H9 (cell line): ENCODE measurements around the gene ZNF383. TPM values are rescaled to one million over a fixed set of nuclear protein-coding genes. Genes with fewer than 3 reads are reported as not detected.
A peak's percentile ranks its signal among the peaks of the same experiment; 100 is the strongest.

ENCODE experiments used
- DNase-seq: peaks from one replicate; pipeline ENCODE4 v3.0.0-alpha.2; 2017
- H2AFZ ChIP-seq: one replicate; pipeline ENCODE4 v1.6.1; 2013; ENCODE audit warnings: mild to moderate bottlenecking, low read length, control low read depth, moderate library complexity
- H2AK5ac ChIP-seq: 2 replicates; pipeline ENCODE4 v1.6.1; 2013; ENCODE audit warnings: low read length, control low read depth, mixed read lengths; ENCODE audit not compliant: insufficient read length
- H2BK120ac ChIP-seq: one replicate; pipeline ENCODE4 v1.6.1; 2013; ENCODE audit warnings: low read depth, mild to moderate bottlenecking, low read length, control low read depth, inconsistent platforms; ENCODE audit not compliant: poor library complexity, severe bottlenecking
- H2BK12ac ChIP-seq: 2 replicates; pipeline ENCODE4 v1.6.1; 2013; ENCODE audit warnings: low read length, control low read depth, mixed read lengths, low read depth; ENCODE audit not compliant: insufficient read length
- H2BK15ac ChIP-seq: 2 replicates; pipeline ENCODE4 v1.6.1; 2013; ENCODE audit warnings: low read depth, low read length, control low read depth
- H2BK20ac ChIP-seq: one replicate; pipeline ENCODE4 v1.6.1; 2013; ENCODE audit warnings: low read depth, mild to moderate bottlenecking, low read length, control low read depth, inconsistent platforms; ENCODE audit not compliant: poor library complexity, severe bottlenecking
- H2BK5ac ChIP-seq: 2 replicates; pipeline ENCODE4 v1.6.1; 2013; ENCODE audit warnings: low read length, control low read depth, mixed read lengths; ENCODE audit not compliant: insufficient read length
- H3K14ac ChIP-seq: 2 replicates; pipeline ENCODE4 v1.6.1; 2013; ENCODE audit warnings: low read length, control low read depth; ENCODE audit not compliant: insufficient read depth
- H3K18ac ChIP-seq: 2 replicates; pipeline ENCODE4 v1.6.1; 2013; ENCODE audit warnings: low read depth, mild to moderate bottlenecking, mixed read lengths, low read length, control low read depth; ENCODE audit not compliant: insufficient read length
- H3K23ac ChIP-seq: 2 replicates; pipeline ENCODE4 v1.6.1; 2013; ENCODE audit warnings: low read length, control low read depth, mixed read lengths, low read depth; ENCODE audit not compliant: insufficient read length
- H3K23me2 ChIP-seq: 2 replicates; pipeline ENCODE4 v1.6.1; 2013; ENCODE audit warnings: low read depth, mild to moderate bottlenecking, mixed read lengths, low read length, control low read depth; ENCODE audit not compliant: insufficient read length, poor library complexity, severe bottlenecking
- H3K27ac ChIP-seq: 2 replicates; pipeline ENCODE4 v1.5.1; 2013; ENCODE audit warnings: low read length, control low read depth, mixed read lengths, low read depth; ENCODE audit not compliant: insufficient read length
- H3K27me3 ChIP-seq: 2 replicates; pipeline ENCODE4 v1.6.1; 2013; ENCODE audit warnings: low read length, control low read depth, inconsistent platforms; ENCODE audit not compliant: insufficient read depth
- H3K4ac ChIP-seq: 2 replicates; pipeline ENCODE4 v1.6.1; 2013; ENCODE audit warnings: low read depth, mild to moderate bottlenecking, control low read depth, inconsistent platforms, low read length, moderate library complexity
- H3K4me1 ChIP-seq: 2 replicates; pipeline ENCODE4 v1.6.1; 2013; ENCODE audit warnings: low read length, control low read depth, inconsistent platforms; ENCODE audit not compliant: insufficient read depth
- H3K4me2 ChIP-seq: 2 replicates; pipeline ENCODE4 v1.6.1; 2013; ENCODE audit warnings: low read length, control low read depth, mixed read lengths; ENCODE audit not compliant: insufficient read length, insufficient read depth
- H3K56ac ChIP-seq: 2 replicates; pipeline ENCODE4 v1.6.1; 2013; ENCODE audit warnings: low read depth, mild to moderate bottlenecking, mixed read lengths, low read length, control low read depth; ENCODE audit not compliant: insufficient read length
- H3K79me1 ChIP-seq: 2 replicates; pipeline ENCODE4 v1.6.1; 2013; ENCODE audit warnings: low read depth, mild to moderate bottlenecking, moderate library complexity, low read length, control low read depth, inconsistent platforms; ENCODE audit not compliant: insufficient read depth, poor library complexity, severe bottlenecking
- H3K79me2 ChIP-seq: 2 replicates; pipeline ENCODE4 v1.6.1; 2013; ENCODE audit warnings: low read length, control low read depth, inconsistent platforms; ENCODE audit not compliant: insufficient read depth
- H3K9ac ChIP-seq: 2 replicates; pipeline ENCODE4 v1.6.1; 2013; ENCODE audit warnings: low read length, control low read depth, mixed read lengths; ENCODE audit not compliant: insufficient read length; ENCODE audit errors: extremely low read depth
- H3K9me3 ChIP-seq: one replicate; pipeline ENCODE4 v1.6.1; 2013; ENCODE audit warnings: low read depth, low read length, inconsistent platforms; ENCODE audit not compliant: control insufficient read depth
- H3T11ph ChIP-seq: one replicate; pipeline ENCODE4 v1.6.1; 2013; ENCODE audit warnings: mild to moderate bottlenecking, low read length, control low read depth, inconsistent platforms
- H4K20me1 ChIP-seq: one replicate; pipeline ENCODE4 v1.6.1; 2013; ENCODE audit not compliant: control insufficient read depth, insufficient read length, insufficient read depth
- H4K5ac ChIP-seq: 2 replicates; pipeline ENCODE4 v1.6.1; 2013; ENCODE audit warnings: low read depth, mild to moderate bottlenecking, mixed read lengths, low read length, control low read depth; ENCODE audit not compliant: insufficient read length
- H4K8ac ChIP-seq: replicated peaks from 2 replicates; pipeline ENCODE4 v1.6.1; 2013; ENCODE audit warnings: low read length, control low read depth, mixed read lengths, low read depth; ENCODE audit not compliant: insufficient read length
- H4K91ac ChIP-seq: 2 replicates; pipeline ENCODE4 v1.6.1; 2013; ENCODE audit warnings: low read depth, mild to moderate bottlenecking, moderate library complexity, mixed read lengths, low read length, control low read depth; ENCODE audit not compliant: insufficient read length
- H3K27ac Mint-ChIP-seq, 3 experiments: 2 replicates in 2 of 3; 3 replicates in 1 of 3; pipeline ENCODE4 v1.8.0; 2020 to 2021; ENCODE audit warnings: mixed read lengths in 3 of 3, mild to moderate bottlenecking in 1 of 3, moderate library complexity in 1 of 3
- H3K27me3 Mint-ChIP-seq: 2 replicates; pipeline ENCODE4 v1.8.0; 2021; ENCODE audit warnings: low read depth, mild to moderate bottlenecking, moderate library complexity, mixed read lengths
- H3K36me3 Mint-ChIP-seq, 3 experiments: 2 replicates in 2 of 3; 3 replicates in 1 of 3; pipeline ENCODE4 v1.8.0; 2020 to 2021; ENCODE audit warnings: low read depth in 3 of 3, mixed read lengths in 3 of 3; ENCODE audit not compliant: insufficient read depth in 1 of 3
- H3K4me1 Mint-ChIP-seq, 2 experiments: 2 replicates each; pipeline ENCODE4 v1.8.0; 2020; ENCODE audit warnings: mixed read lengths in 2 of 2
- H3K4me3 Mint-ChIP-seq, 2 experiments: 2 replicates in 1 of 2; 3 replicates in 1 of 2; pipeline ENCODE4 v1.8.0; 2020 to 2021; ENCODE audit warnings: mild to moderate bottlenecking in 2 of 2, mixed read lengths in 2 of 2, moderate library complexity in 1 of 2
- H3K9me3 Mint-ChIP-seq, 2 experiments: 2 replicates in 1 of 2; 3 replicates in 1 of 2; pipeline ENCODE4 v1.8.0; 2020; ENCODE audit warnings: mild to moderate bottlenecking in 2 of 2, mixed read lengths in 2 of 2, moderate library complexity in 1 of 2
- CTCF ChIP-seq: fragments of 200-600 bp; sonication (generic); conservative IDR thresholded peaks from 3 replicates; pipeline ENCODE4 v1.8.0; 2021; ENCODE audit warnings: antibody characterized with exemption, mild to moderate bottlenecking
- WGBS: extraction: QIAGEN DNeasy Blood & Tissue Kit; methylation state at CpG from one replicate; pipeline ENCODE4 v1.1.7; 2013; ENCODE audit warnings: missing lambda C conversion rate, low lambda C conversion rate, mixed read lengths; ENCODE audit not compliant: insufficient read length; ENCODE audit errors: extremely low coverage; 5-methylcytosine and 5-hydroxymethylcytosine counted together
- long read RNA-seq: library from polyadenylated mRNA; unstranded; transcript quantifications from one replicate; pipeline ENCODE4 v2.0.0, GENCODE V29; 2020
- total RNA-seq: library from RNA; stranded (reverse); gene quantifications from 2 replicates; pipeline ENCODE4 v1.2.1, GENCODE V29; 2021

ZNF383 gene
- total RNA-seq, result 5.0 and 5.7 TPM in 2 replicates
- long read RNA-seq, partial matches to known transcripts, result 0 of 8 reads
- long read RNA-seq, other reads (novel, unspliced or antisense), result 8 of 8 reads

GRCh38 chr19:37217775-37218591 lies at the start of gene ZNF383:
Gene ZNF383, plus strand, starts transcription at chr19:37218214. Its CDS starts 12,240 bp downstream, at chr19:37230454.
- Histone ChIP-seq H3K23ac (no peak within 1 kb of the TSS), H3K79me2 (peaks cover 1% of the 10 kb centered on the region; the same call in 1 of the 2 replicates), H3K4ac (no peak within 1 kb of the TSS), H2BK20ac (no peak within 1 kb of the TSS), H2BK12ac (peak within 1 kb of the TSS; percentile 90), H3T11ph (no peak within 1 kb of the TSS), H4K91ac (no peak within 1 kb of the TSS), H2BK5ac (peak within 1 kb of the TSS; percentile 91), H2AK5ac (no peak within 1 kb of the TSS), H3K14ac (peak within 1 kb of the TSS; percentile 99), H3K18ac (peak within 1 kb of the TSS; percentile 99), H4K5ac (peak within 1 kb of the TSS; percentile 92), H3K9ac (peak within 1 kb of the TSS; percentile 98), H3K79me1 (no peaks in the 10 kb centered on the region), H3K56ac (no peak within 1 kb of the TSS), H2BK120ac (no peak within 1 kb of the TSS), H3K4me1 (no peaks in the 10 kb centered on the region), H2BK15ac (no peak within 1 kb of the TSS), H3K27me3 (no peaks in the 10 kb centered on the region), H4K20me1 (no peaks in the 10 kb centered on the region), H4K8ac (no peak within 1 kb of the TSS), H2AFZ (peak within 1 kb of the TSS; percentile 91), H3K27ac (peak within 1 kb of the TSS; percentile 53), H3K23me2 (peaks cover 8% of the 10 kb centered on the region), H3K4me2 (peak within 1 kb of the TSS; percentile 93), H3K9me3 (no peaks in the 10 kb centered on the region)
- WGBS, result no CpG with 5 or more reads among the region's 44 CpGs
- TF ChIP-seq CTCF, result no peak
- peak within 1 kb of the TSS; percentile 84 to 97 for H3K4me3 Mint-ChIP-seq
- H3K36me3 Mint-ChIP-seq, result peaks cover 4 to 35% (median 21%) of the 10 kb centered on the region in 3 experiments
- H3K4me1 Mint-ChIP-seq, result peaks cover 6 to 9% of the 10 kb centered on the region in 2 experiments
- DNase-seq, result peak; percentile 95
- peak within 1 kb of the TSS; percentile 98 to 100 (median 99) for H3K27ac Mint-ChIP-seq
- peaks cover 8 to 33% of the 10 kb centered on the region in 2 experiments for H3K9me3 Mint-ChIP-seq
- no peaks in the 10 kb centered on the region; the same call in 1 of the 2 replicates for H3K27me3 Mint-ChIP-seq
